ENCODE data around the gene TRABD2B. TPM values are rescaled to one million over a fixed set of nuclear protein-coding genes. Genes with fewer than 3 reads are reported as not detected.

The TRABD2B gene
- total RNA-seq, 1 experiment from 2014 or later: 10.3 TPM

DNA sequence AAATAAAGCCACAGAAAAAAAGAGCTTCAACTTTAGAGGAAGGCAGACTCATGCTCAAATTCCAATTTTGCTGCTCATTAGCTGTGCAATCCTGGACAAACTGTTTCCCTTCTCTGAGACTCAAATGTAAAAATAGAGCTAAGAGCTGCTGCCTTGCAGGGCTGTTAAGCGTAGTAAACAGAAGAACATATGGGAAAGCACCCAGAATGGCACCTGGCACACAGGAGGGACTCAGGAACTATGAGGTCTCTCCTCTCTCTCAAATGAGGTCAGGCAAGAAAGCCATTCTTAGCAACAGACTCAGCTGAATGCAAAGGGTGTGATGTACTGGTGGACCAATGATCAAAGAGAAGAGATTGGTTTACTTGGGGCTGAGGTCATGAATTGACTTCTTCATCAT, 61.3 kb downstream of the TRABD2B start:
- TF ChIP-seq ATF1 (CRISPR knock-in tag; IDR thresholded peaks at IDR 0.05): no peak
- no peak for TF ChIP-seq PRRX2 (CRISPR knock-in tag; IDR thresholded peaks at IDR 0.05)
- no peak for TF ChIP-seq MXD4 (CRISPR knock-in tag; IDR thresholded peaks at IDR 0.05; ENCODE audit: borderline replicate concordance)
- TF ChIP-seq NR1H2 (CRISPR knock-in tag; IDR thresholded peaks at IDR 0.05): no peak
- TF ChIP-seq ELF4 (CRISPR knock-in tag; IDR thresholded peaks at IDR 0.05; ENCODE audit: low read depth): no peak
- TF ChIP-seq, protein P1, sequence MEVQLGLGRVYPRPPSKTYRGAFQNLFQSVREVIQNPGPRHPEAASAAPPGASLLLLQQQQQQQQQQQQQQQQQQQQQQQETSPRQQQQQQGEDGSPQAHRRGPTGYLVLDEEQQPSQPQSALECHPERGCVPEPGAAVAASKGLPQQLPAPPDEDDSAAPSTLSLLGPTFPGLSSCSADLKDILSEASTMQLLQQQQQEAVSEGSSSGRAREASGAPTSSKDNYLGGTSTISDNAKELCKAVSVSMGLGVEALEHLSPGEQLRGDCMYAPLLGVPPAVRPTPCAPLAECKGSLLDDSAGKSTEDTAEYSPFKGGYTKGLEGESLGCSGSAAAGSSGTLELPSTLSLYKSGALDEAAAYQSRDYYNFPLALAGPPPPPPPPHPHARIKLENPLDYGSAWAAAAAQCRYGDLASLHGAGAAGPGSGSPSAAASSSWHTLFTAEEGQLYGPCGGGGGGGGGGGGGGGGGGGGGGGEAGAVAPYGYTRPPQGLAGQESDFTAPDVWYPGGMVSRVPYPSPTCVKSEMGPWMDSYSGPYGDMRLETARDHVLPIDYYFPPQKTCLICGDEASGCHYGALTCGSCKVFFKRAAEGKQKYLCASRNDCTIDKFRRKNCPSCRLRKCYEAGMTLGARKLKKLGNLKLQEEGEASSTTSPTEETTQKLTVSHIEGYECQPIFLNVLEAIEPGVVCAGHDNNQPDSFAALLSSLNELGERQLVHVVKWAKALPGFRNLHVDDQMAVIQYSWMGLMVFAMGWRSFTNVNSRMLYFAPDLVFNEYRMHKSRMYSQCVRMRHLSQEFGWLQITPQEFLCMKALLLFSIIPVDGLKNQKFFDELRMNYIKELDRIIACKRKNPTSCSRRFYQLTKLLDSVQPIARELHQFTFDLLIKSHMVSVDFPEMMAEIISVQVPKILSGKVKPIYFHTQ (CRISPR knock-in tag; IDR thresholded peaks at IDR 0.05): no peak
- TF ChIP-seq GABPB1 (CRISPR knock-in tag; IDR thresholded peaks at IDR 0.05): no peak
- TF ChIP-seq, protein P2, sequence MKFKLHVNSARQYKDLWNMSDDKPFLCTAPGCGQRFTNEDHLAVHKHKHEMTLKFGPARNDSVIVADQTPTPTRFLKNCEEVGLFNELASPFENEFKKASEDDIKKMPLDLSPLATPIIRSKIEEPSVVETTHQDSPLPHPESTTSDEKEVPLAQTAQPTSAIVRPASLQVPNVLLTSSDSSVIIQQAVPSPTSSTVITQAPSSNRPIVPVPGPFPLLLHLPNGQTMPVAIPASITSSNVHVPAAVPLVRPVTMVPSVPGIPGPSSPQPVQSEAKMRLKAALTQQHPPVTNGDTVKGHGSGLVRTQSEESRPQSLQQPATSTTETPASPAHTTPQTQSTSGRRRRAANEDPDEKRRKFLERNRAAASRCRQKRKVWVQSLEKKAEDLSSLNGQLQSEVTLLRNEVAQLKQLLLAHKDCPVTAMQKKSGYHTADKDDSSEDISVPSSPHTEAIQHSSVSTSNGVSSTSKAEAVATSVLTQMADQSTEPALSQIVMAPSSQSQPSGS (CRISPR knock-in tag; IDR thresholded peaks at IDR 0.05; ENCODE audit: borderline replicate concordance, low read depth): no peak
- TF ChIP-seq ZNF317 (CRISPR knock-in tag; IDR thresholded peaks at IDR 0.05; ENCODE audit: borderline replicate concordance, low read depth): no peak
- no peak for TF ChIP-seq ATF3 (CRISPR knock-in tag; conservative IDR thresholded peaks at IDR 0.05)
- TF ChIP-seq EMX1 (CRISPR knock-in tag; IDR thresholded peaks at IDR 0.05): no peak
- no peak for TF ChIP-seq RORB (CRISPR knock-in tag; IDR thresholded peaks at IDR 0.05)
- TF ChIP-seq ESRRA (CRISPR knock-in tag; IDR thresholded peaks at IDR 0.05; ENCODE audit: borderline replicate concordance): no peak
- no peak for TF ChIP-seq GRHL2 (CRISPR knock-in tag; IDR thresholded peaks at IDR 0.05; ENCODE audit: insufficient replicate concordance, severe bottlenecking)
- TF ChIP-seq NFATC4 (CRISPR knock-in tag; IDR thresholded peaks at IDR 0.05): no peak
- Mint-ChIP-seq H3K4me1 (peaks cover 21% of the 10 kb centered on the region), H3K36me3 (no peaks in the 10 kb centered on the region), H3K27me3 (ENCODE audit: low read depth) (no peaks in the 10 kb centered on the region; the same call in 1 of the 2 replicates), H3K27ac (no peak overlapping the region), H3K4me3 (no peak overlapping the region), H3K9me3 (no peaks in the 10 kb centered on the region)
- no peak for DNase-seq (ENCODE audit: low spot score)
- ChIA-PET POLR2A (no interaction called here), CTCF (no interaction called here)
- no peak for ATAC-seq

DNA sequence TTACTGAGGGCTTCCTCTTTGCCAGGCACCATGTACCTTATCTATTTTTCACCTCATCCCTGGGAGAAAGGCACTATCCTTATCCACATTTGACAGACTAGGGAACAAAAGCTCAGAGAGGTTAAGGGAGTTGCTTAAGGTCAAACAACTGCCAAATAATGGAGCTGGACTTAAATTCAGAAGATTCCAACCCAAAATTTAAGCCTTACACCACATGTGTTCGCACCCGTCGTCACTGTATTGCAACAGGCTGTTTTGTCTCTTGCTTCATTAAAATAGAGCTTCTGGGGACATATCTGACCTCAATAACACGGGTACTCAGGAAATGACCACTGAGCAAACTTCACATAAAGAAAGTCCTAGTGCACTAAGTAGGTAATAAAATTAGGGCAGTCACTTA, 62.0 kb downstream of the TRABD2B start:
- H3K36me3 Mint-ChIP-seq: no peaks in the 10 kb centered on the region
- H3K9me3 Mint-ChIP-seq: no peaks in the 10 kb centered on the region
- POLR2A ChIA-PET: no interaction called here
- H3K27ac Mint-ChIP-seq: no peak overlapping the region
- no peak for ATAC-seq
- DNase-seq (ENCODE audit: low spot score): no peak
- peaks cover 21% of the 10 kb centered on the region for H3K4me1 Mint-ChIP-seq
- H3K4me3 Mint-ChIP-seq: no peak overlapping the region
- H3K27me3 Mint-ChIP-seq (ENCODE audit: low read depth): no peaks in the 10 kb centered on the region
- CTCF ChIA-PET: no interaction called here
- TF ChIP-seq ZNF416 (CRISPR knock-in tag; IDR thresholded peaks at IDR 0.05) (no peak), CDX4 (CRISPR knock-in tag; IDR thresholded peaks at IDR 0.05; ENCODE audit: borderline replicate concordance) (no peak), ZNF671 (CRISPR knock-in tag; IDR thresholded peaks at IDR 0.05) (no peak), ZNF219 (CRISPR knock-in tag; IDR thresholded peaks at IDR 0.05; ENCODE audit: borderline replicate concordance) (no peak), GTF2I (CRISPR knock-in tag; conservative IDR thresholded peaks at IDR 0.05) (no peak), SP1 (CRISPR knock-in tag; conservative IDR thresholded peaks at IDR 0.05) (no peak), JAZF1 (CRISPR knock-in tag; IDR thresholded peaks at IDR 0.05) (no peak), E2F5 (CRISPR knock-in tag; IDR thresholded peaks at IDR 0.05) (no peak), ETV6 (CRISPR knock-in tag; IDR thresholded peaks at IDR 0.05) (no peak), TCF7 (CRISPR knock-in tag; IDR thresholded peaks at IDR 0.05; ENCODE audit: low read depth) (no peak), TP53 (CRISPR knock-in tag; IDR thresholded peaks at IDR 0.05) (no peak)
- TF ChIP-seq, protein P3, sequence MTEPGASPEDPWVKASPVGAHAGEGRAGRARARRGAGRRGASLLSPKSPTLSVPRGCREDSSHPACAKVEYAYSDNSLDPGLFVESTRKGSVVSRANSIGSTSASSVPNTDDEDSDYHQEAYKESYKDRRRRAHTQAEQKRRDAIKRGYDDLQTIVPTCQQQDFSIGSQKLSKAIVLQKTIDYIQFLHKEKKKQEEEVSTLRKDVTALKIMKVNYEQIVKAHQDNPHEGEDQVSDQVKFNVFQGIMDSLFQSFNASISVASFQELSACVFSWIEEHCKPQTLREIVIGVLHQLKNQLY (CRISPR knock-in tag; IDR thresholded peaks at IDR 0.05): no peak
- TF ChIP-seq, protein P2 (CRISPR knock-in tag; IDR thresholded peaks at IDR 0.05; ENCODE audit: borderline replicate concordance, low read depth): no peak

All from WTC11 (cell line).